KMS-11 (cell line): Measurements from ENCODE around the gene TRAPPC11.

Source experiments
- H2AFZ ChIP-seq: fragments of 200-600 bp; sonication (generic); 2 replicates; pipeline ENCODE4 v1.6.1; 2016; ENCODE audit warnings: antibody characterized with exemption, mixed run types, low read depth
- H3K27ac ChIP-seq: fragments of 200-600 bp; sonication (generic); 2 replicates; pipeline ENCODE4 v1.6.1; 2016; ENCODE audit warnings: mild to moderate bottlenecking, mixed run types
- H3K27me3 ChIP-seq: fragments of 200-600 bp; sonication (generic); 2 replicates; pipeline ENCODE4 v1.6.1; 2017; ENCODE audit warnings: mild to moderate bottlenecking, low read depth, mixed run types, moderate library complexity; ENCODE audit not compliant: insufficient read depth
- H3K36me3 ChIP-seq: fragments of 200-600 bp; sonication (generic); 2 replicates; pipeline ENCODE4 v1.6.1; 2017; ENCODE audit warnings: mild to moderate bottlenecking, mixed run types; ENCODE audit not compliant: insufficient read depth
- H3K4me1 ChIP-seq: fragments of 200-600 bp; sonication (generic); 2 replicates; pipeline ENCODE4 v1.6.1; 2016; ENCODE audit warnings: mild to moderate bottlenecking, low read depth, mixed run types; ENCODE audit not compliant: poor library complexity, severe bottlenecking
- H3K4me2 ChIP-seq: fragments of 200-600 bp; sonication (generic); 2 replicates; pipeline ENCODE4 v1.7.0; 2016; ENCODE audit warnings: mild to moderate bottlenecking, mixed run types
- H3K4me3 ChIP-seq: fragments of 200-600 bp; sonication (generic); IDR thresholded peaks from 2 replicates; pipeline ENCODE4 v1.6.1; 2017; ENCODE audit warnings: low read depth, low read length, mixed read lengths; ENCODE audit not compliant: insufficient read depth
- H3K79me2 ChIP-seq: fragments of 200-600 bp; sonication (generic); 2 replicates; pipeline ENCODE4 v1.6.1; 2016; ENCODE audit warnings: low read depth, mixed run types; ENCODE audit not compliant: insufficient read depth
- H3K9ac ChIP-seq: fragments of 200-600 bp; sonication (generic); 2 replicates; pipeline ENCODE4 v1.6.1; 2016; ENCODE audit warnings: mild to moderate bottlenecking, mixed run types
- H4K20me1 ChIP-seq: fragments of 200-600 bp; sonication (generic); 2 replicates; pipeline ENCODE4 v1.6.1; 2016; ENCODE audit warnings: mild to moderate bottlenecking, mixed run types; ENCODE audit not compliant: insufficient read depth
- CTCF ChIP-seq: fragments of 200-600 bp; sonication (generic); conservative IDR thresholded peaks from 2 replicates; pipeline ENCODE4 v1.6.1; 2017; ENCODE audit warnings: low read depth, mild to moderate bottlenecking, antibody characterized with exemption, low read length, moderate library complexity, mixed read lengths

TRAPPC11 gene

GRCh38 chr4:183631577-183632198 is 27.4 kb upstream of the TRAPPC11 start:
- Histone ChIP-seq H3K27ac (no peak overlapping the region), H3K4me1 (no peaks in the 10 kb centered on the region), H3K79me2 (no peaks in the 10 kb centered on the region), H3K27me3 (no peaks in the 10 kb centered on the region), H3K4me2 (no peak overlapping the region), H3K9ac (no peak overlapping the region), H2AFZ (no peak overlapping the region), H3K36me3 (no peaks in the 10 kb centered on the region), H4K20me1 (no peaks in the 10 kb centered on the region), H3K4me3 (no peak overlapping the region)
- no peak for TF ChIP-seq CTCF

DNA sequence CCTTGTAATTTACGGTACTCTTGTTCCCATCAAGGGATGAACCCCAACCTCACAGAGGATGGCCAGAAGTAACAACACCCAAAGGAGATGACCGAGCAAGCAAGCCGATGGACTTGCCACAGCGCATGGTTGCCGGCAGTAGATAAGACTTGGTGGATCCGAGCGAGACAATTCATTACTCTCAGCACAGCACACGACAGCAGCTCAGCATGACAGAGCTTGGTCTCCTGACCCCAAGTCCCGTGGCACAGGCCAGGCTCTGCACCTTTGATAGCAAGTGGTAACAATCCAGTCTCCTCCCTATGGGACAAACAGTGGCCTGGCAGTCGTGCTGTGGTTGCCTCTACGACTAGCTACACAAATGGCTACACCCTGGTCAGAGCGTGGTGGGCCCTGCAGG is 26.4 kb upstream of the TRAPPC11 start:
- Histone ChIP-seq H3K27ac (no peak overlapping the region), H3K27me3 (no peaks in the 10 kb centered on the region), H4K20me1 (no peaks in the 10 kb centered on the region), H3K4me2 (no peak overlapping the region), H2AFZ (no peak overlapping the region), H3K79me2 (no peaks in the 10 kb centered on the region), H3K36me3 (no peaks in the 10 kb centered on the region), H3K4me3 (no peak overlapping the region), H3K9ac (no peak overlapping the region), H3K4me1 (no peaks in the 10 kb centered on the region)
- no peak for TF ChIP-seq CTCF

- no peak for TF ChIP-seq CTCF
- Histone ChIP-seq H3K4me3 (no peak overlapping the region), H3K27me3 (no peaks in the 10 kb centered on the region), H2AFZ (no peak overlapping the region), H3K4me2 (no peak overlapping the region), H3K36me3 (no peaks in the 10 kb centered on the region), H3K27ac (no peak overlapping the region), H3K79me2 (no peaks in the 10 kb centered on the region), H4K20me1 (no peaks in the 10 kb centered on the region), H3K4me1 (no peaks in the 10 kb centered on the region), H3K9ac (no peak overlapping the region)
Observed at GRCh38 chr4:183633476-183634400, 25.4 kb upstream of the TRAPPC11 start.

GRCh38 chr4:183635321-183635720 is 23.8 kb upstream of the TRAPPC11 start:
- H3K27ac ChIP-seq = no peak overlapping the region
- no peak overlapping the region for H2AFZ ChIP-seq
- TF ChIP-seq CTCF = no peak
- no peaks in the 10 kb centered on the region for H4K20me1 ChIP-seq
- no peaks in the 10 kb centered on the region for H3K36me3 ChIP-seq
- no peak overlapping the region for H3K4me2 ChIP-seq
- no peaks in the 10 kb centered on the region for H3K4me1 ChIP-seq
- H3K79me2 ChIP-seq = no peaks in the 10 kb centered on the region
- no peaks in the 10 kb centered on the region for H3K27me3 ChIP-seq
- H3K4me3 ChIP-seq = no peak overlapping the region
- no peak overlapping the region for H3K9ac ChIP-seq
